ENCODE data around the gene RCAN2. TPM values are rescaled to one million over a fixed set of nuclear protein-coding genes. Genes with fewer than 3 reads are reported as not detected.

Gene RCAN2
- total and polyA plus RNA-seq, 7 experiments from 2014 or later: 1.0 TPM; not detected in 6

GRCh38 chr6:46352541-46353268 lies 138.5 kb downstream of the RCAN2 start:
- DNase-seq (no peak), ATAC-seq (no peak)
- H3K4me3 Mint-ChIP-seq: no peak overlapping the region
- CTCF ChIA-PET: no interaction called here
- Histone ChIP-seq H3K27ac (ENCODE audit: low read depth, low read length) (no peak overlapping the region), H3K27me3 (ENCODE audit: control insufficient read depth in 2 of 2, insufficient read depth in 2 of 2, low read length in 2 of 2) (no peaks in the 10 kb centered on the region), H3K4me3 (ENCODE audit: low read length) (no peak overlapping the region), H3K4me1 (ENCODE audit: control insufficient read depth in 2 of 2, insufficient read depth in 2 of 2, low read length in 2 of 2) (no peaks in the 10 kb centered on the region), H3K36me3 (ENCODE audit: control insufficient read depth in 2 of 3, insufficient read depth in 3 of 3, low read length in 3 of 3) (no peaks in the 10 kb centered on the region), H3K9me3 (ENCODE audit: control insufficient read depth in 2 of 3, low read length in 3 of 3) (no peaks in the 10 kb centered on the region)
- POLR2A ChIA-PET: no interaction called here
- intact Hi-C loops (cut with micrococcal nuclease): no loop called here
- H3K27ac Mint-ChIP-seq: no peak overlapping the region
- peaks cover 0 to 6% (median 2%) of the 10 kb centered on the region in 7 donors for H3K4me1 Mint-ChIP-seq
- H3K36me3 Mint-ChIP-seq: no peaks in the 10 kb centered on the region
- peaks cover 9 to 26% (median 22%) of the 10 kb centered on the region in 5 donors for H3K27me3 Mint-ChIP-seq
- no peaks in the 10 kb centered on the region for H3K9me3 Mint-ChIP-seq

- Histone ChIP-seq H3K27ac (ENCODE audit: low read depth, low read length) (no peak overlapping the region), H3K36me3 (ENCODE audit: control insufficient read depth in 2 of 3, insufficient read depth in 3 of 3, low read length in 3 of 3) (no peaks in the 10 kb centered on the region), H3K4me1 (ENCODE audit: control insufficient read depth in 2 of 2, insufficient read depth in 2 of 2, low read length in 2 of 2) (no peaks in the 10 kb centered on the region), H3K9me3 (ENCODE audit: control insufficient read depth in 2 of 3, low read length in 3 of 3) (no peaks in the 10 kb centered on the region), H3K27me3 (ENCODE audit: control insufficient read depth in 2 of 2, insufficient read depth in 2 of 2, low read length in 2 of 2) (no peaks in the 10 kb centered on the region), H3K4me3 (ENCODE audit: low read length) (no peak overlapping the region)
- peaks cover 0 to 3% (median 0%) of the 10 kb centered on the region in 11 donors for H3K9me3 Mint-ChIP-seq
- no peak overlapping the region for H3K27ac Mint-ChIP-seq
- no peak for DNase-seq
- POLR2A ChIA-PET: no interaction called here
- H3K4me1 Mint-ChIP-seq: no peaks in the 10 kb centered on the region
- H3K4me3 Mint-ChIP-seq: no peak overlapping the region
- ATAC-seq: no peak
- H3K27me3 Mint-ChIP-seq: peaks cover 9 to 28% (median 22%) of the 10 kb centered on the region in 5 donors
- CTCF ChIA-PET: no interaction called here
- H3K36me3 Mint-ChIP-seq: no peaks in the 10 kb centered on the region
- intact Hi-C loops (cut with micrococcal nuclease): no loop called here
These were observed 140.5 kb downstream of the RCAN2 start for GRCh38 chr6:46350714-46351113.

GRCh38 chr6:46347669-46348068 lies 143.6 kb downstream of the RCAN2 start:
- peaks cover 0 to 7% (median 0%) of the 10 kb centered on the region in 11 donors for H3K9me3 Mint-ChIP-seq
- ATAC-seq: no peak

GRCh38 chr6:46340246-46340645 lies 151.0 kb downstream of the RCAN2 start:
- POLR2A ChIA-PET: no interaction called here
- no peak for ATAC-seq
- no peak overlapping the region for H3K27ac ChIP-seq (ENCODE audit: low read depth, low read length)

More at GRCh38 chr6:46347669-46348068, 143.6 kb downstream of the RCAN2 start:
- no peaks in the 10 kb centered on the region for H3K9me3 ChIP-seq (ENCODE audit: control insufficient read depth in 2 of 3, low read length in 3 of 3)
- DNase-seq: no peak
- Mint-ChIP-seq H3K36me3 (no peaks in the 10 kb centered on the region), H3K4me3 (no peak overlapping the region), H3K4me1 (no peaks in the 10 kb centered on the region), H3K27ac (no peak overlapping the region), H3K27me3 (peaks cover 23 to 37% (median 31%) of the 10 kb centered on the region in 5 donors)
- no peak overlapping the region for H3K4me3 ChIP-seq (ENCODE audit: low read length)
- POLR2A ChIA-PET: no interaction called here
- H3K36me3 ChIP-seq (ENCODE audit: control insufficient read depth in 2 of 3, insufficient read depth in 3 of 3, low read length in 3 of 3): no peaks in the 10 kb centered on the region
- CTCF ChIA-PET: no interaction called here
- no peaks in the 10 kb centered on the region for H3K4me1 ChIP-seq (ENCODE audit: control insufficient read depth in 2 of 2, insufficient read depth in 2 of 2, low read length in 2 of 2)
- no peak overlapping the region for H3K27ac ChIP-seq (ENCODE audit: low read depth, low read length)
- no peaks in the 10 kb centered on the region for H3K27me3 ChIP-seq (ENCODE audit: control insufficient read depth in 2 of 2, insufficient read depth in 2 of 2, low read length in 2 of 2)
- intact Hi-C loops (cut with micrococcal nuclease): no loop called here

GRCh38 chr6:46338131-46338530 lies 153.1 kb downstream of the RCAN2 start:
- Histone ChIP-seq H3K27ac (ENCODE audit: low read depth, low read length) (no peak overlapping the region), H3K4me3 (ENCODE audit: low read length) (no peak overlapping the region), H3K27me3 (ENCODE audit: control insufficient read depth in 2 of 2, insufficient read depth in 2 of 2, low read length in 2 of 2) (no peaks in the 10 kb centered on the region), H3K9me3 (ENCODE audit: control insufficient read depth in 2 of 3, low read length in 3 of 3) (no peaks in the 10 kb centered on the region), H3K36me3 (ENCODE audit: control insufficient read depth in 2 of 3, insufficient read depth in 3 of 3, low read length in 3 of 3) (no peaks in the 10 kb centered on the region), H3K4me1 (ENCODE audit: control insufficient read depth in 2 of 2, insufficient read depth in 2 of 2, low read length in 2 of 2) (no peaks in the 10 kb centered on the region)
- Mint-ChIP-seq H3K9me3 (peaks cover 0 to 7% (median 0%) of the 10 kb centered on the region in 11 donors), H3K36me3 (no peaks in the 10 kb centered on the region), H3K4me3 (no peak overlapping the region), H3K4me1 (peaks cover 0 to 2% (median 0%) of the 10 kb centered on the region in 7 donors), H3K27me3 (peaks cover 26 to 51% (median 31%) of the 10 kb centered on the region in 5 donors), H3K27ac (no peak overlapping the region)
- ATAC-seq: no peak
- intact Hi-C loops (cut with micrococcal nuclease): no loop called here
- POLR2A ChIA-PET: no interaction called here
- no peak for DNase-seq
- CTCF ChIA-PET: no interaction called here

More at GRCh38 chr6:46340246-46340645, 151.0 kb downstream of the RCAN2 start:
- CTCF ChIA-PET: no interaction called here
- Histone ChIP-seq H3K36me3 (ENCODE audit: control insufficient read depth in 2 of 3, insufficient read depth in 3 of 3, low read length in 3 of 3) (no peaks in the 10 kb centered on the region), H3K27me3 (ENCODE audit: control insufficient read depth in 2 of 2, insufficient read depth in 2 of 2, low read length in 2 of 2) (no peaks in the 10 kb centered on the region), H3K4me1 (ENCODE audit: control insufficient read depth in 2 of 2, insufficient read depth in 2 of 2, low read length in 2 of 2) (no peaks in the 10 kb centered on the region), H3K4me3 (ENCODE audit: low read length) (no peak overlapping the region), H3K9me3 (ENCODE audit: control insufficient read depth in 2 of 3, low read length in 3 of 3) (no peaks in the 10 kb centered on the region)
- H3K4me3 Mint-ChIP-seq: no peak overlapping the region
- peaks cover 0 to 7% (median 0%) of the 10 kb centered on the region in 11 donors for H3K9me3 Mint-ChIP-seq
- H3K4me1 Mint-ChIP-seq: no peaks in the 10 kb centered on the region
- DNase-seq: no peak
- H3K27ac Mint-ChIP-seq: no peak overlapping the region
- peaks cover 24 to 43% (median 27%) of the 10 kb centered on the region in 5 donors for H3K27me3 Mint-ChIP-seq
- intact Hi-C loops (cut with micrococcal nuclease): no loop called here
- H3K36me3 Mint-ChIP-seq: no peaks in the 10 kb centered on the region

GRCh38 chr6:46334442-46334841 lies 156.8 kb downstream of the RCAN2 start:
- H3K4me3 Mint-ChIP-seq: no peak overlapping the region
- Histone ChIP-seq H3K36me3 (ENCODE audit: control insufficient read depth in 2 of 3, insufficient read depth in 3 of 3, low read length in 3 of 3) (no peaks in the 10 kb centered on the region), H3K9me3 (ENCODE audit: control insufficient read depth in 2 of 3, low read length in 3 of 3) (no peaks in the 10 kb centered on the region), H3K4me3 (ENCODE audit: low read length) (no peak overlapping the region), H3K27me3 (ENCODE audit: control insufficient read depth in 2 of 2, insufficient read depth in 2 of 2, low read length in 2 of 2) (no peaks in the 10 kb centered on the region), H3K27ac (ENCODE audit: low read depth, low read length) (no peak overlapping the region), H3K4me1 (ENCODE audit: control insufficient read depth in 2 of 2, insufficient read depth in 2 of 2, low read length in 2 of 2) (no peaks in the 10 kb centered on the region)
- DNase-seq: no peak
- no peak overlapping the region for H3K27ac Mint-ChIP-seq
- peaks cover 0 to 2% (median 0%) of the 10 kb centered on the region in 7 donors for H3K4me1 Mint-ChIP-seq
- ChIA-PET CTCF (no interaction called here), POLR2A (no interaction called here)
- peaks cover 0 to 2% (median 0%) of the 10 kb centered on the region in 11 donors for H3K9me3 Mint-ChIP-seq
- intact Hi-C loops (cut with micrococcal nuclease): no loop called here
- H3K36me3 Mint-ChIP-seq: no peaks in the 10 kb centered on the region
- no peak for ATAC-seq
- H3K27me3 Mint-ChIP-seq: peaks cover 16 to 44% (median 27%) of the 10 kb centered on the region in 5 donors

- no peak overlapping the region for H3K27ac ChIP-seq (ENCODE audit: low read depth, low read length)
- Mint-ChIP-seq H3K27ac (no peak overlapping the region), H3K27me3 (peaks cover 19 to 46% (median 30%) of the 10 kb centered on the region in 5 donors), H3K4me1 (peaks cover 0 to 2% (median 0%) of the 10 kb centered on the region in 7 donors), H3K36me3 (no peaks in the 10 kb centered on the region), H3K4me3 (no peak overlapping the region), H3K9me3 (peaks cover 0 to 2% (median 0%) of the 10 kb centered on the region in 11 donors)
- H3K4me3 ChIP-seq (ENCODE audit: low read length): no peak overlapping the region
- no peak for DNase-seq
- ChIA-PET CTCF (no interaction called here), POLR2A (no interaction called here)
- H3K9me3 ChIP-seq (ENCODE audit: control insufficient read depth in 2 of 3, low read length in 3 of 3): no peaks in the 10 kb centered on the region
- no peaks in the 10 kb centered on the region for H3K4me1 ChIP-seq (ENCODE audit: control insufficient read depth in 2 of 2, insufficient read depth in 2 of 2, low read length in 2 of 2)
- H3K27me3 ChIP-seq (ENCODE audit: control insufficient read depth in 2 of 2, insufficient read depth in 2 of 2, low read length in 2 of 2): no peaks in the 10 kb centered on the region
- ATAC-seq: no peak
- intact Hi-C loops (cut with micrococcal nuclease): no loop called here
- H3K36me3 ChIP-seq (ENCODE audit: control insufficient read depth in 2 of 3, insufficient read depth in 3 of 3, low read length in 3 of 3): no peaks in the 10 kb centered on the region
These were observed 157.8 kb downstream of the RCAN2 start for GRCh38 chr6:46333481-46333880.

All from naive thymus-derived CD4-positive, alpha-beta T cell (primary cell).